H1 (cell line): ENCODE results near the gene GARS1. TPM values are rescaled to one million over a fixed set of nuclear protein-coding genes. Genes with fewer than 3 reads are reported as not detected.

Experiments
- ASH2L ChIP-seq: fragments of 200-600, 300-600 bp; sonication (generic); IDR thresholded peaks from one replicate; pipeline ENCODE4 v1.7.1; 2017; ENCODE audit warnings: low read length
- ATF2 ChIP-seq: IDR thresholded peaks from 2 replicates; pipeline ENCODE4 v1.6.1; 2012; ENCODE audit warnings: low read length, inconsistent platforms
- CHD2 ChIP-seq: IDR thresholded peaks from 2 replicates; pipeline ENCODE4 v1.6.1; 2012; ENCODE audit warnings: low read length, improper control_type of control experiment
- CHD7 ChIP-seq: fragments of 300-600 bp; sonication (generic); IDR thresholded peaks from 2 replicates; pipeline ENCODE4 v1.7.1; 2012; ENCODE audit warnings: low read length, moderate library complexity, mild to moderate bottlenecking, inconsistent platforms; ENCODE audit not compliant: insufficient replicate concordance
- CREB1 ChIP-seq: IDR thresholded peaks from 2 replicates; pipeline ENCODE4 v1.6.1; 2012; ENCODE audit warnings: inconsistent platforms
- JUN ChIP-seq: IDR thresholded peaks from 2 replicates; pipeline ENCODE4 v1.6.1; 2011; ENCODE audit warnings: low read depth, mild to moderate bottlenecking, improper control_type of control experiment, low read length
- NRF1 ChIP-seq: IDR thresholded peaks from 2 replicates; pipeline ENCODE4 v1.6.1; 2011; ENCODE audit warnings: mild to moderate bottlenecking, low read depth, low read length, improper control_type of control experiment
- PHF8 ChIP-seq: fragments of 200-600 bp; sonication (generic); conservative IDR thresholded peaks from 2 replicates; pipeline ENCODE4 v1.7.1; 2012; ENCODE audit warnings: low read depth, mild to moderate bottlenecking, inconsistent platforms, low read length, moderate library complexity
- SAP30 ChIP-seq: fragments of 300-600 bp; sonication (generic); IDR thresholded peaks from 2 replicates; pipeline ENCODE4 v1.7.1; 2012; ENCODE audit warnings: low read length, moderate library complexity, mild to moderate bottlenecking, inconsistent platforms; ENCODE audit not compliant: insufficient read depth, insufficient replicate concordance
- SIN3A ChIP-seq, 2 experiments: IDR thresholded peaks in 1 of 2; conservative IDR thresholded peaks in 1 of 2; 2 replicates each; pipeline ENCODE4 v1.6.1; 2011 to 2012; ENCODE audit warnings: low read length in 2 of 2, improper control_type of control experiment in 1 of 2, low read depth in 1 of 2, mild to moderate bottlenecking in 1 of 2
- TAF1 ChIP-seq: IDR thresholded peaks from 2 replicates; pipeline ENCODE4 v1.6.1; 2011; ENCODE audit warnings: mild to moderate bottlenecking, low read depth, low read length
- polyA plus RNA-seq, 7 experiments: library from polyadenylated mRNA; depleted of rRNA in 3 of 7; stranded (reverse) in 5 of 7; unstranded in 2 of 7; fragments of >200 nt in 5 of 7; fragments of 200-250 nt in 2 of 7; gene quantifications; 1 replicate in 5 of 7; 2 replicates in 1 of 7; 4 replicates in 1 of 7; pipeline versions ENCODE4 v1.2.1 to v1.2.3, GENCODE V29; 2011 to 2013; ENCODE audit warnings: missing spikeins in 2 of 7, mixed read lengths in 2 of 7
- total RNA-seq: library from RNA; stranded (reverse); fragmentation: NEBNext Ultra II Directional; extraction: Animal tissue kit (Norgen Biotek cat#: 25700); gene quantifications from 2 replicates; pipeline ENCODE4 v1.2.1, GENCODE V29; 2021

The GARS1 gene
- total and polyA plus RNA-seq, 2 of the 8 experiments (the other 6 are each of a cell fraction or from before 2014, with no cell fraction given): 270 to 476 TPM

- TF ChIP-seq CHD7 (no peak), PHF8 (no peak), CHD2 (no peak), SIN3A (conservative IDR thresholded peaks at IDR 0.05 in 1 of 2, IDR thresholded peaks at IDR 0.05 in 1 of 2; ENCODE audit: low read depth in 1 of 2, low read length in 2 of 2) (no peak), CREB1 (no peak), JUN (no peak), SAP30 (no peak), TAF1 (no peak), ASH2L (no peak), NRF1 (no peak), ATF2 (no peak)
Measured at GRCh38 chr7:30668102-30668501, 73.4 kb downstream of the GARS1 start (continued).
